PFSK-1 (cell line): ENCODE data around the gene FKBP2.

Experiments used
- FOXP2 ChIP-seq: optimal IDR thresholded peaks from 2 replicates; pipeline ENCODE3; 2011; ENCODE audit warnings: borderline replicate concordance, control low read depth, inconsistent platforms; ENCODE audit not compliant: insufficient read depth; ENCODE audit errors: extremely low read length, extremely low read depth
- POLR2AphosphoS5 ChIP-seq: IDR thresholded peaks from 2 replicates; pipeline ENCODE4 v1.6.1; 2012; ENCODE audit warnings: low read depth, mild to moderate bottlenecking, control low read depth, low read length, moderate library complexity
- REST ChIP-seq, 2 experiments: IDR thresholded peaks; 2 replicates each; pipeline versions ENCODE4 v1.6.1 to v1.8.0; 2011 to 2012; ENCODE audit warnings: low read depth in 2 of 2, low read length in 2 of 2, control low read depth in 1 of 2, inconsistent platforms in 1 of 2, mild to moderate bottlenecking in 1 of 2, moderate library complexity in 1 of 2; ENCODE audit not compliant: insufficient read depth in 1 of 2
- SIN3A ChIP-seq: IDR thresholded peaks from 2 replicates; pipeline ENCODE4 v1.6.1; 2012; ENCODE audit warnings: mild to moderate bottlenecking, low read length, moderate library complexity, borderline replicate concordance; ENCODE audit not compliant: insufficient read depth
- TAF1 ChIP-seq: IDR thresholded peaks from 2 replicates; pipeline ENCODE4 v1.6.1; 2012; ENCODE audit warnings: low read length, control low read depth, borderline replicate concordance; ENCODE audit not compliant: insufficient read depth

Gene FKBP2

GRCh38 chr11:64255135-64256128 lies 14.5 kb downstream of the FKBP2 start:
- TF ChIP-seq POLR2AphosphoS5 (no peak), REST (IDR thresholded peaks at IDR 0.05; ENCODE audit: insufficient read depth in 1 of 2, low read depth in 2 of 2, low read length in 2 of 2) (no peak), FOXP2 (no peak), SIN3A (no peak), TAF1 (no peak)

GRCh38 chr11:64256300-64256699 lies 15.4 kb downstream of the FKBP2 start:
- TF ChIP-seq FOXP2 (no peak), POLR2AphosphoS5 (no peak), TAF1 (no peak), SIN3A (no peak), REST (IDR thresholded peaks at IDR 0.05; ENCODE audit: insufficient read depth in 1 of 2, low read depth in 2 of 2, low read length in 2 of 2) (no peak)

- TF ChIP-seq REST (IDR thresholded peaks at IDR 0.05; ENCODE audit: insufficient read depth in 1 of 2, low read depth in 2 of 2, low read length in 2 of 2), result no peak
- TF ChIP-seq FOXP2, result no peak
- no peak for TF ChIP-seq POLR2AphosphoS5
- TF ChIP-seq SIN3A, result no peak
- TF ChIP-seq TAF1, result no peak
These were observed 17.5 kb downstream of the FKBP2 start for GRCh38 chr11:64258356-64258755.

- TF ChIP-seq POLR2AphosphoS5 (no peak), FOXP2 (no peak), REST (IDR thresholded peaks at IDR 0.05; ENCODE audit: insufficient read depth in 1 of 2, low read depth in 2 of 2, low read length in 2 of 2) (no peak), TAF1 (no peak), SIN3A (no peak)
These were observed 18.1 kb downstream of the FKBP2 start for GRCh38 chr11:64258946-64259532.

- TF ChIP-seq POLR2AphosphoS5 (no peak), SIN3A (no peak), REST (IDR thresholded peaks at IDR 0.05; ENCODE audit: insufficient read depth in 1 of 2, low read depth in 2 of 2, low read length in 2 of 2) (no peak), FOXP2 (no peak), TAF1 (no peak)
These were observed 18.7 kb downstream of the FKBP2 start for GRCh38 chr11:64259533-64260067.
